GM18861 (cell line): ENCODE results near the gene LBHD2.
"Not testable (repeated sequence)": the region's sequence is repeated elsewhere in the genome, so short reads cannot be mapped to it uniquely, and the experiment has no call there.

Experiments
- ATAC-seq: cut with Tn5 transposase; IDR thresholded peaks from one replicate; pipeline ENCODE4 v1.9.1; 2021; ENCODE audit not compliant: unreplicated experiment

Gene LBHD2

GRCh38 chr14:103118018-103118662 lies 34.1 kb downstream of the LBHD2 start:
- no peak for ATAC-seq

GRCh38 chr14:103118663-103119404 lies 34.8 kb downstream of the LBHD2 start:
- ATAC-seq = no peak

GRCh38 chr14:103119527-103119926 lies 35.5 kb downstream of the LBHD2 start:
- ATAC-seq = not testable (repeated sequence)

GRCh38 chr14:103121121-103121845 lies 37.3 kb downstream of the LBHD2 start:
- ATAC-seq = no peak

GRCh38 chr14:103121846-103122584 lies 38.0 kb downstream of the LBHD2 start:
- no peak for ATAC-seq

GRCh38 chr14:103122585-103122946 lies 38.6 kb downstream of the LBHD2 start:
- no peak for ATAC-seq

GRCh38 chr14:103122947-103123633 lies 39.1 kb downstream of the LBHD2 start, which contains the start of gene TNFAIP2:
Gene TNFAIP2 (plus strand): TSS chr14:103123461. CDS start chr14:103126458, 2,997 bp downstream.
- ATAC-seq = no peak

GRCh38 chr14:103123634-103124500 lies 39.9 kb downstream of the LBHD2 start:
- no peak for ATAC-seq

- no peak for ATAC-seq
Measured at GRCh38 chr14:103124501-103125001, 40.5 kb downstream of the LBHD2 start.

GRCh38 chr14:103125098-103126070 lies 41.4 kb downstream of the LBHD2 start:
- no peak for ATAC-seq

- no peak for ATAC-seq
Measured at GRCh38 chr14:103126088-103126872, 42.3 kb downstream of the LBHD2 start.

- ATAC-seq = no peak
Measured at GRCh38 chr14:103126873-103127304, 42.9 kb downstream of the LBHD2 start.

GRCh38 chr14:103127356-103127755 lies 43.3 kb downstream of the LBHD2 start:
- ATAC-seq = no peak

- ATAC-seq = no peak
Measured at GRCh38 chr14:103127861-103128598, 44.0 kb downstream of the LBHD2 start.

- ATAC-seq = no peak
Measured at GRCh38 chr14:103128631-103129300, 44.8 kb downstream of the LBHD2 start.

GRCh38 chr14:103129301-103130016 lies 45.4 kb downstream of the LBHD2 start:
- no peak for ATAC-seq
